Nephron progenitor cell (in vitro differentiated cells): Measurements from ENCODE around the gene KRTAP8-1.

ENCODE experiments used
- DNase-seq: peaks from one replicate; pipeline ENCODE4 v3.0.0; 2021
- H3K27ac Mint-ChIP-seq: 2 replicates; pipeline ENCODE4 v1.8.0; 2021; ENCODE audit warnings: mild to moderate bottlenecking, moderate library complexity, mixed read lengths
- H3K27me3 Mint-ChIP-seq: 2 replicates; pipeline ENCODE4 v1.8.0; 2021; ENCODE audit warnings: mild to moderate bottlenecking, low read depth, mixed read lengths; ENCODE audit not compliant: poor library complexity
- H3K36me3 Mint-ChIP-seq: 2 replicates; pipeline ENCODE4 v1.8.0; 2021; ENCODE audit warnings: low read depth, mixed read lengths
- H3K4me1 Mint-ChIP-seq: 2 replicates; pipeline ENCODE4 v1.8.0; 2021; ENCODE audit warnings: mixed read lengths
- H3K4me3 Mint-ChIP-seq: 2 replicates; pipeline ENCODE4 v1.8.0; 2021; ENCODE audit warnings: mild to moderate bottlenecking, moderate library complexity, mixed read lengths
- H3K9me3 Mint-ChIP-seq: 2 replicates; pipeline ENCODE4 v1.8.0; 2021; ENCODE audit warnings: mild to moderate bottlenecking, moderate library complexity, mixed read lengths
- CTCF ChIP-seq: fragments of 200-600 bp; sonication (generic); IDR thresholded peaks from 2 replicates; pipeline ENCODE4 v1.5.0; 2021; ENCODE audit warnings: antibody characterized with exemption

Gene KRTAP8-1

GRCh38 chr21:30779249-30779648 is 33.8 kb downstream of the KRTAP8-1 start:
- no peak for DNase-seq
- Mint-ChIP-seq H3K27ac (no peak overlapping the region), H3K4me3 (no peak overlapping the region), H3K4me1 (no peaks in the 10 kb centered on the region), H3K27me3 (peaks cover 3% of the 10 kb centered on the region), H3K9me3 (peaks cover 17% of the 10 kb centered on the region), H3K36me3 (no peaks in the 10 kb centered on the region)
- no peak for TF ChIP-seq CTCF

DNA sequence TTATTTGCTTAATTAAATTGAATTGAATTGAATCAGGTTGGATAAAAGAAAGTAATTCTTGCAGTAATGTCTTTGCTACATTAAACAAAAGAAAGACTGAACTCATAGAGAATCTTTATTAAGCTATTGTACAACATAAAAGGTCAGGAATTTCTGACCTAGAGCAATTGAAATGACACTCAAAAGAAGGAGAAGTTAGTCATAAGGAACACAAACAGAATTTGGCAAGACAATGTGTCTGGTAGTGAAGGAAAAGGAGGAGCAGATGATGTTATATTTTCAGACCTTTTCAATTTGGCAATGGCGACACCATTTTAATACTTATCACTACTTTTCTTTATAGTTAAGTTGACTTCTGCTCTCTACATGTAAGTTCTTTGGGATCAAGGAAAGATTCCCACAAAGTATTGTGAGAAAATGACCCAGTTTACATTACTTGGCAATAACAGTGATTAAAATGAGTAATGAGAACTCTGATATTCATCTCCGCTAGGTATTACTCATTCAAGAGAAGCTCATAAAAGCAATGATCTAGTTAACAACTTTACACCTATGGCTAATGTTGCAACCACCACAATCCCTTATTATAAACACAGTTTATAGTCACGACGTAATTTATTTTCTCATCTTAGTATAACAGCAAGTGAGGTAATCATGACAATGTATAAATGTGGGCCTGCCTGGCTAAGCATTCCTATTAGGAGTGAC is 43.2 kb downstream of the KRTAP8-1 start:
- Mint-ChIP-seq H3K27me3 (peaks cover 7% of the 10 kb centered on the region), H3K9me3 (peaks cover 2% of the 10 kb centered on the region), H3K4me1 (no peaks in the 10 kb centered on the region), H3K27ac (no peak overlapping the region), H3K36me3 (no peaks in the 10 kb centered on the region), H3K4me3 (no peak overlapping the region)
- TF ChIP-seq CTCF = no peak
- no peak for DNase-seq
